Body of pancreas (tissue), 4 donors: ENCODE measurements around the gene TTC28. TPM values are rescaled to one million over a fixed set of nuclear protein-coding genes. Genes with fewer than 3 reads are reported as not detected.

ENCODE experiments used
- ATAC-seq: fragments of 150-250 bp; one replicate; pipeline ENCODE4 v1.9.1; 2016
- DNase-seq, 4 donors: peaks; one replicate each; pipeline ENCODE4 v3.0.0-alpha.2; 2019
- H3K27ac ChIP-seq, 4 donors: fragments of 200-600 bp; sonication (generic); 1 replicate in 3 of 4; 2 replicates in 1 of 4; pipeline versions ENCODE4 v1.5.1 to v1.6.1; 2016 to 2019; ENCODE audit warnings: mild to moderate bottlenecking in 1 of 4, mixed read lengths in 1 of 4, moderate library complexity in 1 of 4
- H3K27me3 ChIP-seq, 2 donors: fragments of 200-600 bp; sonication (generic); one replicate each; pipeline ENCODE4 v1.6.0; 2016; ENCODE audit warnings: mild to moderate bottlenecking in 1 of 2
- H3K36me3 ChIP-seq, 2 donors: fragments of 200-600 bp; sonication (generic); replicated peaks in 1 of 2; 2 replicates each; pipeline ENCODE4 v1.5.1; 2016; ENCODE audit warnings: low read depth in 2 of 2; ENCODE audit not compliant: insufficient read depth in 1 of 2
- H3K4me1 ChIP-seq: fragments of 200-600 bp; sonication (generic); one replicate; pipeline ENCODE4 v1.6.0; 2016
- H3K4me3 ChIP-seq, 2 donors: fragments of 200-600 bp; sonication (generic); 1 replicate in 1 of 2; 2 replicates in 1 of 2; pipeline ENCODE4 v1.5.1; 2016 to 2019
- H3K9me3 ChIP-seq, 3 donors: fragments of 200-600 bp; sonication (generic); 1 replicate in 2 of 3; 2 replicates in 1 of 3; pipeline ENCODE4 v1.5.1; 2016
- CTCF ChIP-seq, 7 experiments: fragments of 450-650 bp in 4 of 7; fragments of 200-600 bp in 3 of 7; sonication (generic) in 3 of 7; IDR thresholded peaks; one replicate each; pipeline ENCODE4 v1.5.1; 2016 to 2019; ENCODE audit warnings: antibody characterized with exemption in 7 of 7
- POLR2A ChIP-seq, 3 donors: fragments of 450-650 bp; IDR thresholded peaks; one replicate each; pipeline ENCODE4 v1.6.1; 2016; ENCODE audit warnings: antibody characterized with exemption in 3 of 3, mild to moderate bottlenecking in 2 of 3
- WGBS, 2 donors: methylation state at CpG; one replicate each; pipeline ENCODE4 v1.1.5; 2017; 5-methylcytosine and 5-hydroxymethylcytosine counted together
- intact Hi-C: fragments of 100-400 bp; cut with DNase I; formaldehyde crosslinking; loops from one replicate; pipeline ENCODE4 v1.15.1; 2023
- total RNA-seq, 2 donors: library from RNA; depleted of rRNA; stranded (reverse); fragments of >200 nt; gene quantifications; one replicate each; pipeline ENCODE4 v1.1.0, GENCODE V29; 2016

TTC28 gene
- total RNA-seq, 2 donors from 2014 or later, result 21.0 to 87.3 TPM

- no peak overlapping the region for H3K4me3 ChIP-seq
- no peak for TF ChIP-seq POLR2A (IDR thresholded peaks at IDR 0.05)
- TF ChIP-seq CTCF (IDR thresholded peaks at IDR 0.05), result no peak
Observed at GRCh38 chr22:28507896-28508295, 171.7 kb downstream of the TTC28 start.

GRCh38 chr22:28506150-28506535, 173.5 kb downstream of the TTC28 start:
- WGBS, 2 donors, result 90 to 96% methylated on average over 7 to 9 of the region's 9 CpGs
- no peaks in the 10 kb centered on the region for H3K36me3 ChIP-seq
- no peak for TF ChIP-seq CTCF (IDR thresholded peaks at IDR 0.05)
- TF ChIP-seq POLR2A (IDR thresholded peaks at IDR 0.05), result no peak
- H3K4me1 ChIP-seq, result no peaks in the 10 kb centered on the region
- DNase-seq, result no peak
- no peak overlapping the region for H3K27ac ChIP-seq
- no peak overlapping the region for H3K4me3 ChIP-seq
- no peaks in the 10 kb centered on the region for H3K27me3 ChIP-seq
- intact Hi-C loops, result no loop called here
- H3K9me3 ChIP-seq, result no peaks in the 10 kb centered on the region
- ATAC-seq, result no peak

More at GRCh38 chr22:28507896-28508295, 171.7 kb downstream of the TTC28 start:
- ATAC-seq (no peak), DNase-seq (no peak)
- intact Hi-C loops, result no loop called here
- H3K36me3 ChIP-seq, result no peaks in the 10 kb centered on the region
- no peaks in the 10 kb centered on the region for H3K9me3 ChIP-seq
- no peaks in the 10 kb centered on the region for H3K27me3 ChIP-seq
- no peaks in the 10 kb centered on the region for H3K4me1 ChIP-seq
- H3K27ac ChIP-seq, result no peak overlapping the region

- WGBS, 2 donors, result 91 to 98% methylated on average over 8 to 15 of the region's 15 CpGs
- Histone ChIP-seq H3K36me3 (no peaks in the 10 kb centered on the region), H3K4me1 (no peaks in the 10 kb centered on the region), H3K27me3 (no peaks in the 10 kb centered on the region), H3K9me3 (no peaks in the 10 kb centered on the region), H3K4me3 (no peak overlapping the region), H3K27ac (no peak overlapping the region)
- ATAC-seq, result no peak
- no peak for DNase-seq
- intact Hi-C loops, result no loop called here
- TF ChIP-seq POLR2A (IDR thresholded peaks at IDR 0.05) (no peak), CTCF (IDR thresholded peaks at IDR 0.05) (no peak)
Observed at GRCh38 chr22:28505416-28506149, 174.1 kb downstream of the TTC28 start.

- 76 to 95% methylated on average over 1 of the region's 1 CpG for WGBS, 2 donors
- Histone ChIP-seq H3K27ac (no peak overlapping the region), H3K4me1 (no peaks in the 10 kb centered on the region), H3K9me3 (no peaks in the 10 kb centered on the region), H3K4me3 (no peak overlapping the region), H3K27me3 (no peaks in the 10 kb centered on the region), H3K36me3 (no peaks in the 10 kb centered on the region)
- DNase-seq (no peak), ATAC-seq (no peak)
- TF ChIP-seq CTCF (IDR thresholded peaks at IDR 0.05) (no peak), POLR2A (IDR thresholded peaks at IDR 0.05) (no peak)
- intact Hi-C loops, result no loop called here
Observed at GRCh38 chr22:28500006-28500405, 179.6 kb downstream of the TTC28 start.

- Histone ChIP-seq H3K9me3 (no peaks in the 10 kb centered on the region), H3K4me1 (no peaks in the 10 kb centered on the region), H3K27me3 (no peaks in the 10 kb centered on the region), H3K4me3 (no peak overlapping the region), H3K36me3 (no peaks in the 10 kb centered on the region), H3K27ac (no peak overlapping the region)
- no peak for DNase-seq
- WGBS, 2 donors, result 74 to 88% methylated on average over 4 of the region's 4 CpGs
- intact Hi-C loops, result no loop called here
- ATAC-seq, result no peak
- TF ChIP-seq POLR2A (IDR thresholded peaks at IDR 0.05) (no peak), CTCF (IDR thresholded peaks at IDR 0.05) (no peak)
Observed at GRCh38 chr22:28498044-28498443, 181.6 kb downstream of the TTC28 start.
